Trophoblast cell (in vitro differentiated cells and primary cell): ENCODE measurements around the gene GPX3.

Experiments used
- DNase-seq, 2 donors: peaks; one replicate each; pipeline ENCODE4 v3.0.0-alpha.2; 2016
- H2AFZ ChIP-seq: 2 replicates; pipeline ENCODE4 v1.6.1; 2013; ENCODE audit warnings: low read length, moderate library complexity, mild to moderate bottlenecking; ENCODE audit not compliant: insufficient read depth, poor library complexity
- H2AK5ac ChIP-seq: 2 replicates; pipeline ENCODE4 v1.6.1; 2013; ENCODE audit warnings: mild to moderate bottlenecking, low read length
- H2BK120ac ChIP-seq: 2 replicates; pipeline ENCODE4 v1.6.1; 2013; ENCODE audit warnings: low read length, mild to moderate bottlenecking, moderate library complexity; ENCODE audit not compliant: insufficient read depth, poor library complexity
- H2BK12ac ChIP-seq: 2 replicates; pipeline ENCODE4 v1.6.1; 2013; ENCODE audit warnings: mild to moderate bottlenecking, low read length, moderate library complexity
- H2BK5ac ChIP-seq: 2 replicates; pipeline ENCODE4 v1.6.1; 2013; ENCODE audit warnings: low read length, low read depth, moderate library complexity, mild to moderate bottlenecking; ENCODE audit not compliant: poor library complexity
- H3K14ac ChIP-seq: 2 replicates; pipeline ENCODE4 v1.6.1; 2013; ENCODE audit warnings: mild to moderate bottlenecking, low read length
- H3K18ac ChIP-seq: 2 replicates; pipeline ENCODE4 v1.6.1; 2013; ENCODE audit warnings: mild to moderate bottlenecking, low read length
- H3K23ac ChIP-seq: 2 replicates; pipeline ENCODE4 v1.6.1; 2013; ENCODE audit warnings: low read length
- H3K27ac ChIP-seq: 2 replicates; pipeline ENCODE4 v1.5.1; 2013; ENCODE audit warnings: low read depth, mild to moderate bottlenecking, inconsistent platforms, low read length, moderate library complexity
- H3K27me3 ChIP-seq: 2 replicates; pipeline ENCODE4 v1.6.1; 2013; ENCODE audit warnings: inconsistent platforms, mild to moderate bottlenecking, low read length, moderate library complexity; ENCODE audit not compliant: insufficient read depth
- H3K36me3 ChIP-seq, 2 experiments: 1 replicate in 1 of 2; 2 replicates in 1 of 2; pipeline ENCODE4 v1.6.1; 2013; ENCODE audit warnings: low read length in 2 of 2, mild to moderate bottlenecking in 2 of 2, moderate library complexity in 1 of 2; ENCODE audit not compliant: insufficient read depth in 2 of 2, control insufficient read depth in 1 of 2
- H3K4ac ChIP-seq: 2 replicates; pipeline ENCODE4 v1.6.1; 2013; ENCODE audit warnings: low read depth, mild to moderate bottlenecking, low read length, moderate library complexity
- H3K4me1 ChIP-seq, 2 experiments: 1 replicate in 1 of 2; 2 replicates in 1 of 2; pipeline ENCODE4 v1.6.1; 2013; ENCODE audit warnings: low read length in 2 of 2, mild to moderate bottlenecking in 2 of 2, moderate library complexity in 1 of 2; ENCODE audit not compliant: insufficient read depth in 2 of 2, control insufficient read depth in 1 of 2
- H3K4me2 ChIP-seq: 2 replicates; pipeline ENCODE4 v1.6.1; 2013; ENCODE audit warnings: inconsistent platforms, mild to moderate bottlenecking, low read length, moderate library complexity
- H3K4me3 ChIP-seq: 2 replicates; pipeline ENCODE4 v1.5.1; 2013; ENCODE audit warnings: mild to moderate bottlenecking, low read depth, low read length, inconsistent platforms
- H3K79me1 ChIP-seq: one replicate; pipeline ENCODE4 v1.6.1; 2013; ENCODE audit warnings: low read length
- H3K79me2 ChIP-seq: 2 replicates; pipeline ENCODE4 v1.6.1; 2013; ENCODE audit warnings: low read length, mild to moderate bottlenecking; ENCODE audit not compliant: control insufficient read depth, insufficient read depth, poor library complexity
- H3K9ac ChIP-seq: 2 replicates; pipeline ENCODE4 v1.6.1; 2013; ENCODE audit warnings: mild to moderate bottlenecking, low read length
- H3K9me3 ChIP-seq: 2 replicates; pipeline ENCODE4 v1.6.1; 2013; ENCODE audit warnings: low read depth, mild to moderate bottlenecking, control low read depth, inconsistent platforms, low read length; ENCODE audit not compliant: insufficient read depth
- H4K12ac ChIP-seq: 2 replicates; pipeline ENCODE4 v1.6.1; 2013; ENCODE audit warnings: low read depth, mild to moderate bottlenecking, low read length, moderate library complexity
- H4K8ac ChIP-seq: 2 replicates; pipeline ENCODE4 v1.6.1; 2013; ENCODE audit warnings: low read depth, mild to moderate bottlenecking, low read length, moderate library complexity
- H4K91ac ChIP-seq: one replicate; pipeline ENCODE4 v1.6.1; 2013; ENCODE audit warnings: low read depth, mild to moderate bottlenecking, low read length, moderate library complexity
- WGBS: extraction: QIAGEN DNeasy Blood & Tissue Kit; methylation state at CpG from one replicate; pipeline ENCODE4 v1.1.7; 2013; ENCODE audit warnings: missing lambda C conversion rate; ENCODE audit not compliant: insufficient read length, insufficient coverage; ENCODE audit errors: extremely low coverage; 5-methylcytosine and 5-hydroxymethylcytosine counted together

GPX3 gene

DNA sequence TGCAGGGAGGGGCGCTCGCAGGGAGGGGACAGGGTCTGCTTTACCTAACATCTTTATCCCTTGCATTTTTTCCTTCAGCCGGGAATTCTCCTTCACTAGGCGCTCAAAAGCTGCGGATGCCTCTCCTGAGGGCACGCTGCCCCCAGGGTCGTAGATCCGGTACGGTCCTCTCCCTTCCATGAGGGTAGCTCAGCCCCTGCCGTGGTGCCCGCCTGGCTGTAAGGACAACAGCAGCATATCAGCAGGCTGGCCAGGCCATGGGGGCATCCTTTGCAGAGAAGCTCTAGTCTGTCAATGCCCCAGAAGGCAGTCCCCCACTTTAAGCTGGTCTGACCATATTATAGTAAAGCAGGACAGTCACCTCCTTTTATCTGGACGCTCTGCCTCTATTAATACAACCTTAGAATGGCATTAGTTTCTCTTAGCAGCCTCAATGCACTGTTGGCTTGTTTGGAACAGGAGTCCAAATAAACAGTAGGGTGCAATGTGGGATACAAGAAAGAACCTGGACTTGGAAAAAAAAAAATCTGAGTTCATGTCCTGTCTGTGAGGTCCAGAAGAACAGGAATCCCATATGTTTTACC is 44.6 kb downstream of the GPX3 start:
- Histone ChIP-seq H2AK5ac (no peak overlapping the region), H4K8ac (no peak overlapping the region), H3K4me1 (peaks cover 17 to 29% of the 10 kb centered on the region in 2 experiments), H3K23ac (no peak overlapping the region), H4K12ac (no peak overlapping the region), H3K18ac (peak overlapping the region; percentile 55), H2BK5ac (no peak overlapping the region), H2BK12ac (no peak overlapping the region), H3K79me1 (peaks cover 11% of the 10 kb centered on the region), H3K4me3 (no peak overlapping the region), H3K14ac (no peak overlapping the region), H2BK120ac (no peak overlapping the region), H3K27me3 (no peaks in the 10 kb centered on the region), H3K9ac (no peak overlapping the region), H2AFZ (no peak overlapping the region), H3K27ac (no peak overlapping the region), H3K4ac (no peak overlapping the region), H3K4me2 (no peak overlapping the region), H4K91ac (no peak overlapping the region), H3K36me3 (peaks cover 22 to 36% of the 10 kb centered on the region in 2 experiments), H3K79me2 (no peaks in the 10 kb centered on the region), H3K9me3 (peaks cover 6% of the 10 kb centered on the region)
- DNase-seq = no peak
- no CpG with 5 or more reads among the region's 12 CpGs for WGBS

DNA sequence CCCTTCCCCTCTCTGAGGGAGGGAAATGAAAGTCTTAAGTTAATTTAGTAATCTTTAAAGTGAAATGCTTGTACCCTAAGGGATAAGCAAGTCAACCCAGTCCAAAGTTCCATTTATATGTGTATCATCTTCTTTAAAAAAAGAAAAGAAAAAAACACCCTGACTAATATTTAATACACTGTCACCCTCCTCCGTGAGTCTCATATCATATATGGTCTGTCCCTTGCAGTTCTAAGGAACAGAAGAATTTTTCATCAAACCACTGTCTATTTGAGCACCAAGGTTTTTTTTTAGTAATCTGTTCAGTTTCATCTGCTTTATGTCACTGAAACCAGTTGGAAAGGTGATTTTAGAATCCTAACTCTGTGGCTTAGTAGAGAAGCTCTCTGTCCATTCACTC is 45.2 kb downstream of the GPX3 start:
- H2BK5ac ChIP-seq = no peak overlapping the region
- H3K4ac ChIP-seq = no peak overlapping the region
- no peak overlapping the region for H4K12ac ChIP-seq
- no peak overlapping the region for H3K4me2 ChIP-seq
- H3K14ac ChIP-seq = no peak overlapping the region
- no peak overlapping the region for H2AFZ ChIP-seq
- peaks cover 17 to 27% of the 10 kb centered on the region in 2 experiments for H3K4me1 ChIP-seq
- H4K8ac ChIP-seq = no peak overlapping the region
- peaks cover 6% of the 10 kb centered on the region for H3K9me3 ChIP-seq
- H3K27ac ChIP-seq = no peak overlapping the region
- WGBS = no CpG with 5 or more reads among the region's 1 CpG
- H2BK12ac ChIP-seq = no peak overlapping the region
- H3K27me3 ChIP-seq = no peaks in the 10 kb centered on the region
- no peak for DNase-seq
- no peak overlapping the region for H2BK120ac ChIP-seq
- H3K36me3 ChIP-seq = peaks cover 18 to 32% of the 10 kb centered on the region in 2 experiments
- H3K79me1 ChIP-seq = peaks cover 11% of the 10 kb centered on the region
- no peak overlapping the region for H2AK5ac ChIP-seq
- no peak overlapping the region for H4K91ac ChIP-seq
- no peak overlapping the region for H3K4me3 ChIP-seq
- no peak overlapping the region for H3K23ac ChIP-seq
- no peak overlapping the region for H3K9ac ChIP-seq
- no peak overlapping the region for H3K18ac ChIP-seq
- H3K79me2 ChIP-seq = no peaks in the 10 kb centered on the region

DNA sequence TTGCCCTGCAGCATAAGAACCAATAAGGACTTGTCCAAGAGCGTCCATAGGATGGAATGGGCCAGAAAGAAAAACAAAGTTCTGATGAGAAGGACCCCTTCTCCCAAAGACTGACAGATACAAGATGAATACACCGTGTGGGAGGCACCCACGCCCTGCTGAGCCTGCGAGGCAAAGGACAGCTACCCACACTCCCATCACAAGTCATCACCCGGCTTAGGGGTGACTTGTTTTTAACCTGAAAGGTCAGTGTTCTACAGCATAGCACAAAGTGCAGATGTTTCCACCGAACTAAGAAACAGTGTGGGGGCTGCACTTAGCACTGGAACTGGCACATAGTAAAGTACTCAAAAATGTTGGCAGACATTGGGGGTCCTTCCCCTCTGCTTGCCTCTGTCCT is 46.5 kb downstream of the GPX3 start:
- H2BK120ac ChIP-seq = no peak overlapping the region
- H3K9me3 ChIP-seq = peaks cover 6% of the 10 kb centered on the region
- no peak overlapping the region for H4K8ac ChIP-seq
- DNase-seq = no peak
- peak overlapping the region; percentile 38 for H3K18ac ChIP-seq
- H3K23ac ChIP-seq = no peak overlapping the region
- no peak overlapping the region for H2BK5ac ChIP-seq
- no peaks in the 10 kb centered on the region for H3K79me2 ChIP-seq
- H3K27ac ChIP-seq = no peak overlapping the region
- H2AK5ac ChIP-seq = no peak overlapping the region
- WGBS = no CpG with 5 or more reads among the region's 6 CpGs
- no peak overlapping the region for H4K12ac ChIP-seq
- peaks cover 17 to 27% of the 10 kb centered on the region in 2 experiments for H3K4me1 ChIP-seq
- no peak overlapping the region for H2AFZ ChIP-seq
- H3K14ac ChIP-seq = no peak overlapping the region
- H3K4me2 ChIP-seq = no peak overlapping the region
- H3K9ac ChIP-seq = no peak overlapping the region
- H3K4me3 ChIP-seq = no peak overlapping the region
- no peak overlapping the region for H2BK12ac ChIP-seq
- H3K79me1 ChIP-seq = peaks cover 13% of the 10 kb centered on the region
- no peak overlapping the region for H3K4ac ChIP-seq
- H4K91ac ChIP-seq = no peak overlapping the region
- H3K27me3 ChIP-seq = no peaks in the 10 kb centered on the region
- H3K36me3 ChIP-seq = peaks cover 12 to 26% of the 10 kb centered on the region in 2 experiments

DNA sequence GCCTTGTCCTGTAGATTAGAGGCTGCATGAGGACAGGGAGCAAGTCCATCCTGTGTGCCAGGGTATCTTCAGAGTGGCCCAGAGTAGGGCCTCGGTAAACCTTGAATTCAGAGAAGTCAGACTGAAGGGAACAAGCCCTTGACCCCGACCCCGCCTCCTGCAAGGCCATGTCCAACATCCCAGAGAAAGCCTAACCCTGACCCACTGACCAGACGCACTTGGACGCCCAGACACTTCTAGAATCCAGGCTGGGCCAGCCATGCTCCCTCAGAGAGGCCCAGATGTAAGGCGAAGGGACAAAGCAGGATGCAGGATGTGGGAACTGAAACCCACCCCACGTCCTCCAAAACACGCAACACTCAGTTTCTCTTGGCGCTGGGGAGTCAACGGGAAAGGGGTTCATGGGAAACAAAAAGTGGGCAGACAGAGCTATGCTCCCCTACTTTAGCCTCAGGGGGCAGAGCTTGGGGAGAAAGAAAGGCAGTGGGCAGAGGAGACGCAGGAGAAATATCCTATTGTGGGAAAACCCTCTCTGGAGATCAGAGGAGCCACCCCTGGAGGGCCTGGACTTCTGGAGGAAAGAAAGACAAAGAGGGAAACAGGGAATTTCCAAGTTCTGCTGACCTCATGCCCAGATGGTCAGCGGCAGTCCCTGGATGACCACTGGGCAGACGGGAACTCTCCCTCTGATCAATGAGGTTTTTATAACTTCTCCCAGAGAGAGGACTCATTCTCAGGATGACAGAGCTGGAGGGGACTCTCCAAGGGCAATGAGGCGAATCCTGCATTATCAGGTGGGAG is 47.4 kb downstream of the GPX3 start:
- no peak overlapping the region for H2AFZ ChIP-seq
- H3K79me1 ChIP-seq = peaks cover 16% of the 10 kb centered on the region
- no peak overlapping the region for H4K8ac ChIP-seq
- H2BK120ac ChIP-seq = no peak overlapping the region
- no peak overlapping the region for H4K91ac ChIP-seq
- no peak overlapping the region for H2BK5ac ChIP-seq
- no peak overlapping the region for H3K4me3 ChIP-seq
- H3K23ac ChIP-seq = no peak overlapping the region
- peak overlapping the region; percentile 9 for H4K12ac ChIP-seq
- H3K27ac ChIP-seq = no peak overlapping the region
- no peak for DNase-seq
- H3K18ac ChIP-seq = no peak overlapping the region
- peaks cover 4 to 21% of the 10 kb centered on the region in 2 experiments for H3K36me3 ChIP-seq
- H3K9ac ChIP-seq = no peak overlapping the region
- H3K79me2 ChIP-seq = no peaks in the 10 kb centered on the region
- H3K14ac ChIP-seq = no peak overlapping the region
- H3K4ac ChIP-seq = peak overlapping the region; percentile 13
- H3K4me1 ChIP-seq = peaks cover 20 to 31% of the 10 kb centered on the region in 2 experiments
- no peak overlapping the region for H2AK5ac ChIP-seq
- WGBS = no CpG with 5 or more reads among the region's 14 CpGs
- no peaks in the 10 kb centered on the region for H3K27me3 ChIP-seq
- no peak overlapping the region for H2BK12ac ChIP-seq
- H3K9me3 ChIP-seq = peaks cover 6% of the 10 kb centered on the region
- H3K4me2 ChIP-seq = no peak overlapping the region
